ENCODE data around the gene KNOP1. TPM values are rescaled to one million over a fixed set of nuclear protein-coding genes. Genes with fewer than 3 reads are reported as not detected.
A peak's percentile ranks its signal among the peaks of the same experiment; 100 is the strongest.
"Not testable (repeated sequence)": the region's sequence is repeated elsewhere in the genome, so short reads cannot be mapped to it uniquely, and the experiment has no call there.

KNOP1 gene
- total RNA-seq, 3 donors from 2014 or later = 13.1 to 23.5 (median 20.7) TPM

GRCh38 chr16:19718624-19718965 is 568 bp upstream of the KNOP1 start:
- Histone ChIP-seq H3K4me1 (ENCODE audit: low read depth) (peaks cover 24% of the 10 kb centered on the region), H3K4me3 (peak overlapping the region; percentile 87), H3K9me3 (no peaks in the 10 kb centered on the region), H3K36me3 (ENCODE audit: low read depth) (no peaks in the 10 kb centered on the region)
- no peak for TF ChIP-seq CTCF (IDR thresholded peaks at IDR 0.05)
- intact Hi-C loops (cut with DNase I, micrococcal nuclease) = loop anchor here in 1 of 2 donors (10.0 kb wide), 1 partner anchor 166 kb away; the partner anchor contains the start of gene GPRC5B
- DNase-seq = peak in 2 of 3 donors; percentile 57 to 61
- peak; percentile 14 for ATAC-seq

DNA sequence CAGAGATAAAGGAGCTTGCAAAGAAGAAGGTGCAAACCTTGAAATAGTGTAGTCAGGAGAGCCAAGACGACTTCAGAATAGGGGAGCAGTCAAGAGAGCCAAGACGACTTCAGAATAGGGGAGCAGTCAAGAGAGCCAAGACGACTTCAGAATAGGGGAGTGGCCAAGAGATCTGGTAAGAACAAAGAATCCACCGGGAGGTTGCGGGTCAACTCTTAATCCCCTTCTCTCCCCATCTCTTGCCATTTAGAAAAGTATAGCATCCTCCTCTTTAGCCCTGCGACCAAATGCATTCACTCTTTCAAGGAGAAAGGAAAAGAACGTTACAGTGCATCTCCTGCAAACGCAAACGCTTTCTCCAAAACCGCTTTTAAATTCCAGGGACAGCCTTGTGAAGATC is 713 bp downstream of the KNOP1 start:
- Histone ChIP-seq H3K9me3 (no peaks in the 10 kb centered on the region), H3K36me3 (ENCODE audit: low read depth) (no peaks in the 10 kb centered on the region), H3K4me3 (peak overlapping the region; percentile 87), H3K4me1 (ENCODE audit: low read depth) (peaks cover 24% of the 10 kb centered on the region)
- DNase-seq = no peak
- no peak for ATAC-seq
- TF ChIP-seq CTCF (IDR thresholded peaks at IDR 0.05) = no peak
- intact Hi-C loops (cut with DNase I, micrococcal nuclease) = loop anchor here in 1 of 2 donors (10.0 kb wide), 1 partner anchor 167 kb away; the partner anchor contains the start of gene GPRC5B

- ATAC-seq = peak; percentile 7
- peaks cover 24% of the 10 kb centered on the region for H3K4me1 ChIP-seq (ENCODE audit: low read depth)
- not testable (repeated sequence) for H3K9me3 ChIP-seq; H3K36me3 ChIP-seq (ENCODE audit: low read depth); H3K4me3 ChIP-seq; DNase-seq
- intact Hi-C loops (cut with DNase I, micrococcal nuclease) = loop anchor here in 1 of 2 donors (10.0 kb wide), 1 partner anchor 168 kb away; the partner anchor contains the start of gene GPRC5B
Observed at GRCh38 chr16:19716728-19717127, 1.3 kb downstream of the KNOP1 start.

GRCh38 chr16:19716183-19716582 is 1.8 kb downstream of the KNOP1 start:
- TF ChIP-seq CTCF (IDR thresholded peaks at IDR 0.05) = no peak
- DNase-seq (peak in 1 of 3 donors; percentile 78), ATAC-seq (peak; percentile 76)
- intact Hi-C loops (cut with DNase I, micrococcal nuclease) = loop anchor here in 1 of 2 donors (10.0 kb wide), 1 partner anchor 169 kb away; the partner anchor contains the start of gene GPRC5B
- peaks cover 24% of the 10 kb centered on the region for H3K4me1 ChIP-seq (ENCODE audit: low read depth)
- H3K4me3 ChIP-seq = no peak overlapping the region
- no peaks in the 10 kb centered on the region for H3K36me3 ChIP-seq (ENCODE audit: low read depth)
- H3K9me3 ChIP-seq = no peaks in the 10 kb centered on the region

DNA sequence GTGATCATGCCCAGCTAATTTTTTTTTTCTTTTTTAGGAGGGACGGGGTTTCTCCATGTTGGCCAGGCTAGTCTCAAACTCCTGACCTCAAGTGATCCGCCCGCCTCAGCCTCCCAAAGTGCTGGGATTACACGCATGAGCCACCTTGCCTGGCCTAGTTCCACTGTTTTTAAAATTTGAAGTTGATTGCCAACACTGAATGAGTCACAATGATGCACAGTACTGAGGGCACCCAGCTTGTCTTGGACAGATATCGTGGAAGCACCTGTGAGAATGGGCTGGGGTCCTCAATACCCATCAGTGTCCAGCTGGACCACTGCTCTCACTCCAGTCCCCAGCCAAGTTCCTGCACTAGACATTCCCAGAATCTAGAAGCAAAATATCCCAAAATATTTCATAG is 2.5 kb downstream of the KNOP1 start:
- Histone ChIP-seq H3K9me3 (no peaks in the 10 kb centered on the region), H3K4me1 (ENCODE audit: low read depth) (peaks cover 24% of the 10 kb centered on the region), H3K4me3 (no peak overlapping the region), H3K36me3 (ENCODE audit: low read depth) (no peaks in the 10 kb centered on the region)
- ATAC-seq (no peak), DNase-seq (no peak)
- TF ChIP-seq CTCF (IDR thresholded peaks at IDR 0.05) = no peak
- intact Hi-C loops (cut with DNase I, micrococcal nuclease) = loop anchor here in 1 of 2 donors (10.0 kb wide), 1 partner anchor 169 kb away; the partner anchor contains the start of gene GPRC5B

- no peak overlapping the region for H3K4me3 ChIP-seq
- peaks cover 3% of the 10 kb centered on the region for H3K36me3 ChIP-seq (ENCODE audit: low read depth)
- H3K9me3 ChIP-seq = no peaks in the 10 kb centered on the region
- peaks cover 19% of the 10 kb centered on the region for H3K4me1 ChIP-seq (ENCODE audit: low read depth)
- no peak for ATAC-seq
- intact Hi-C loops (cut with DNase I, micrococcal nuclease) = loop anchor here in 1 of 2 donors (10.0 kb wide), 1 partner anchor 171 kb away; the partner anchor contains the start of gene GPRC5B
- no peak for TF ChIP-seq CTCF (IDR thresholded peaks at IDR 0.05)
- no peak for DNase-seq
Observed at GRCh38 chr16:19713697-19714096, 4.3 kb downstream of the KNOP1 start.

All from mucosa of descending colon (tissue), 3 donors.